OCI-LY1 (cell line): ENCODE measurements around the gene RECQL5.
A peak's percentile ranks its signal among the peaks of the same experiment; 100 is the strongest.

ENCODE experiments used
- H2AFZ ChIP-seq: fragments of 200-600 bp; sonication (generic), shearing (Covaris generic); 2 replicates; pipeline ENCODE4 v1.6.0; 2014; ENCODE audit warnings: antibody characterized with exemption, mild to moderate bottlenecking, low read length
- H3F3A ChIP-seq: fragments of 200-600 bp; sonication (generic), shearing (Covaris generic); 2 replicates; pipeline ENCODE4 v1.6.0; 2014; ENCODE audit warnings: mild to moderate bottlenecking, antibody characterized with exemption, low read length, moderate library complexity; ENCODE audit not compliant: insufficient read depth
- H3K27ac ChIP-seq: fragments of 200-600 bp; sonication (generic); 2 replicates; pipeline ENCODE4 v1.5.1; 2014; ENCODE audit warnings: low read length, mixed run types, mild to moderate bottlenecking, low read depth; ENCODE audit not compliant: poor library complexity, severe bottlenecking
- H3K27me3 ChIP-seq: fragments of 200-600 bp; sonication (generic); 2 replicates; pipeline ENCODE4 v1.6.0; 2014; ENCODE audit warnings: antibody characterized with exemption, mild to moderate bottlenecking, low read length, moderate library complexity; ENCODE audit not compliant: insufficient read depth
- H3K36me3 ChIP-seq: fragments of 200-600 bp; sonication (generic); 2 replicates; pipeline ENCODE4 v1.6.1; 2014; ENCODE audit warnings: mild to moderate bottlenecking, antibody characterized with exemption, low read length, moderate library complexity, mixed read lengths; ENCODE audit not compliant: insufficient read depth
- H3K4me1 ChIP-seq: fragments of 200-600 bp; sonication (generic); 2 replicates; pipeline ENCODE4 v1.5.1; 2014; ENCODE audit warnings: mild to moderate bottlenecking, low read length, moderate library complexity; ENCODE audit not compliant: insufficient read depth, severe bottlenecking
- H3K4me2 ChIP-seq: fragments of 200-600 bp; sonication (generic), shearing (Covaris generic); 2 replicates; pipeline ENCODE4 v1.6.1; 2014; ENCODE audit warnings: low read length
- H3K4me3 ChIP-seq: fragments of 200-600 bp; sonication (generic); 2 replicates; pipeline ENCODE4 v1.5.1; 2014; ENCODE audit warnings: low read length, low read depth, mild to moderate bottlenecking, mixed read lengths; ENCODE audit not compliant: poor library complexity, severe bottlenecking
- H3K79me2 ChIP-seq: fragments of 200-600 bp; shearing (Covaris generic); 2 replicates; pipeline ENCODE4 v1.6.1; 2016; ENCODE audit warnings: mixed run types, low read length, mixed read lengths; ENCODE audit not compliant: insufficient read depth
- H3K9ac ChIP-seq: fragments of 200-600 bp; sonication (generic), shearing (Covaris generic); 2 replicates; pipeline ENCODE4 v1.6.1; 2014; ENCODE audit warnings: mild to moderate bottlenecking, low read length, mixed read lengths
- H3K9me2 ChIP-seq: fragments of 200-600 bp; sonication (generic), shearing (Covaris generic); 2 replicates; pipeline ENCODE4 v1.6.1; 2014; ENCODE audit warnings: low read depth, mild to moderate bottlenecking, low read length, mixed read lengths
- H3K9me3 ChIP-seq: fragments of 200-600 bp; shearing (Covaris generic); 2 replicates; pipeline ENCODE4 v1.6.1; 2014; ENCODE audit warnings: low read length, mixed read lengths
- H4K20me1 ChIP-seq: fragments of 200-600 bp; sonication (generic), shearing (Covaris generic); 2 replicates; pipeline ENCODE4 v1.6.0; 2016; ENCODE audit warnings: mild to moderate bottlenecking, low read length; ENCODE audit not compliant: insufficient read depth
- EZH2 ChIP-seq: fragments of 200-600 bp; sonication (generic), shearing (Covaris generic); IDR thresholded peaks from 2 replicates; pipeline ENCODE4 v1.8.0; 2017; ENCODE audit warnings: borderline replicate concordance, mixed run types, mild to moderate bottlenecking, antibody characterized with exemption, low read length, moderate library complexity, mixed read lengths
- TF ChIP-seq, protein P1 (sequence below): fragments of 200-600 bp; sonication (generic), shearing (Covaris generic); IDR thresholded peaks from 2 replicates; pipeline ENCODE4 v1.5.1; 2017; ENCODE audit warnings: mild to moderate bottlenecking, antibody characterized with exemption, low read length, moderate library complexity, mixed read lengths

RECQL5 gene

DNA sequence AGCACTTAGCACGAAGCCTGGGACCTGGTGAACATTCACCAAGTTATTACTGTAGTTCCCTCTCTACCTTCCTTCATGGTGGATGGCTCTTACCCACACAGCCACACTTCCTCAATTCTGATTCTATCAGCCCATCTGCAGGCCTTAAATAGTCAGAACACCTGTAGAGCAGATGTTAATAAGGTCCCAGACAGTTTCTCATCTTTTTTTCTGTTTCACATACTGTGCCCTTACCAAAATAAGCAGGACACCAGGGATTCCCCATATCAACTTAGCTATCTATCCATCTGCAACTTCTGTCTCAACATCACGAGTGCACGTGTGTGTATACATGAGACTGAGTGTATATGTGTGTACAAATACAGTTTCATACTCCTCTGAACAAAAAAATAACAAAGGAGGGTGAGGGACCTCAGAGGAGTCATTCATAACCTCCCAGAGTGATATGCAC is 2.8 kb downstream of the RECQL5 start:
- H3K9me2 ChIP-seq: no peaks in the 10 kb centered on the region
- peaks cover 46% of the 10 kb centered on the region for H3K4me1 ChIP-seq
- H3K27ac ChIP-seq: peak overlapping the region; percentile 95
- H3K4me2 ChIP-seq: peak overlapping the region; percentile 92
- H3K36me3 ChIP-seq: peaks cover 44% of the 10 kb centered on the region
- no peak overlapping the region for H2AFZ ChIP-seq
- H3F3A ChIP-seq: peaks cover 10% of the 10 kb centered on the region; the same call in 1 of the 2 replicates
- TF ChIP-seq, protein P1, sequence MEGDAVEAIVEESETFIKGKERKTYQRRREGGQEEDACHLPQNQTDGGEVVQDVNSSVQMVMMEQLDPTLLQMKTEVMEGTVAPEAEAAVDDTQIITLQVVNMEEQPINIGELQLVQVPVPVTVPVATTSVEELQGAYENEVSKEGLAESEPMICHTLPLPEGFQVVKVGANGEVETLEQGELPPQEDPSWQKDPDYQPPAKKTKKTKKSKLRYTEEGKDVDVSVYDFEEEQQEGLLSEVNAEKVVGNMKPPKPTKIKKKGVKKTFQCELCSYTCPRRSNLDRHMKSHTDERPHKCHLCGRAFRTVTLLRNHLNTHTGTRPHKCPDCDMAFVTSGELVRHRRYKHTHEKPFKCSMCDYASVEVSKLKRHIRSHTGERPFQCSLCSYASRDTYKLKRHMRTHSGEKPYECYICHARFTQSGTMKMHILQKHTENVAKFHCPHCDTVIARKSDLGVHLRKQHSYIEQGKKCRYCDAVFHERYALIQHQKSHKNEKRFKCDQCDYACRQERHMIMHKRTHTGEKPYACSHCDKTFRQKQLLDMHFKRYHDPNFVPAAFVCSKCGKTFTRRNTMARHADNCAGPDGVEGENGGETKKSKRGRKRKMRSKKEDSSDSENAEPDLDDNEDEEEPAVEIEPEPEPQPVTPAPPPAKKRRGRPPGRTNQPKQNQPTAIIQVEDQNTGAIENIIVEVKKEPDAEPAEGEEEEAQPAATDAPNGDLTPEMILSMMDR: no peak
- TF ChIP-seq EZH2: no peak
- H4K20me1 ChIP-seq: no peaks in the 10 kb centered on the region
- peaks cover 28% of the 10 kb centered on the region for H3K79me2 ChIP-seq
- peak overlapping the region; percentile 95 for H3K4me3 ChIP-seq
- no peaks in the 10 kb centered on the region for H3K27me3 ChIP-seq
- H3K9ac ChIP-seq: no peak overlapping the region; the same call in 1 of the 2 replicates
- no peaks in the 10 kb centered on the region for H3K9me3 ChIP-seq

DNA sequence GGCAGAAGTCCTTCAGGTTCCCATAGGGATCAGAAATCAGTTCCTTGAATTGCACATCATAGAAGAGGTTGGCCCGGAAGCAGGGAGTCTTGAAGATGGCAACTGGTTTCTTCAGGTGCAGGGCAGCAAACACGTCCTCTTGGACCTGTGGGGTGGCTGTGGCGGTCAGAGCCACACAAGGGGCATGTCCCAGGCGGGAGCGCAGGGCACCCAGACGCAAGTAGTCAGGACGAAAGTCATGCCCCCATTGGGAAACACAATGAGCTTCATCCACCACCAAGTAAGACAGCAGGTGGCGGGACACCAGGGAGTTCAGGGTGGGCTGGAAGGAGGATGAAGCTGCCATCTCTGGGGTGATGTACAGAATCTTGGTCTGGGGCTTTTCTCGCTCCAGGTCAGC is 4.4 kb downstream of the RECQL5 start:
- Histone ChIP-seq H3K79me2 (peaks cover 13% of the 10 kb centered on the region), H3K4me2 (no peak overlapping the region), H3F3A (peaks cover 10% of the 10 kb centered on the region; the same call in 1 of the 2 replicates), H3K9me3 (no peaks in the 10 kb centered on the region), H3K36me3 (peaks cover 45% of the 10 kb centered on the region), H3K9ac (no peak overlapping the region), H3K27me3 (no peaks in the 10 kb centered on the region), H3K4me1 (peaks cover 33% of the 10 kb centered on the region), H4K20me1 (no peaks in the 10 kb centered on the region), H3K27ac (peak overlapping the region; percentile 95), H3K4me3 (no peak overlapping the region), H3K9me2 (no peaks in the 10 kb centered on the region), H2AFZ (no peak overlapping the region)
- TF ChIP-seq, protein P1: no peak
- no peak for TF ChIP-seq EZH2

DNA sequence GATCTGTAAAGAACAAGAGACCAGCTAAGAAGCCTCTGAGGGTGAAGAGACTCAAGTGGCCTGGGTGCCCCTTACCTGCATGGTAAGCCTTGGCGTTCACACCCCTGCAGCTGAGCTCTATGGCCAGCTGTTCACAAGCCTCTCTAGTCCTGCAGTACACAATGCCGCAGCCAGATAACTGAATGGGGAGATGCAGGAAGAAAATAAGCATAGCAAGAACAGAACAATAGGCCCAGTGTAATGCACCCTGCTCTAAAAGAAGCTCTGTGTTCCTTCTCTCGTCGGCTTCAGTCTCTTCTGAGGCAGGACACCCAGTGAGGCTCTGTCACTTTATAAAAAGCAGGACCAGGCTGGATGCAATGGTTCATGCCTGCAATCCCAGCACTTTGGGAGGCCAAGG is 5.4 kb downstream of the RECQL5 start:
- no peak overlapping the region for H3K9ac ChIP-seq
- no peaks in the 10 kb centered on the region for H3K27me3 ChIP-seq
- H3K79me2 ChIP-seq: peaks cover 5% of the 10 kb centered on the region
- peaks cover 10% of the 10 kb centered on the region; the same call in 1 of the 2 replicates for H3F3A ChIP-seq
- TF ChIP-seq, protein P1: no peak
- TF ChIP-seq EZH2: no peak
- H3K4me2 ChIP-seq: no peak overlapping the region
- H3K9me3 ChIP-seq: no peaks in the 10 kb centered on the region
- peaks cover 33% of the 10 kb centered on the region for H3K4me1 ChIP-seq
- no peaks in the 10 kb centered on the region for H3K9me2 ChIP-seq
- peaks cover 52% of the 10 kb centered on the region for H3K36me3 ChIP-seq
- H3K4me3 ChIP-seq: no peak overlapping the region
- no peak overlapping the region for H3K27ac ChIP-seq
- no peaks in the 10 kb centered on the region for H4K20me1 ChIP-seq
- no peak overlapping the region for H2AFZ ChIP-seq
